ENCODE measurements around the gene ZNF740.
A peak's percentile ranks its signal among the peaks of the same experiment; 100 is the strongest.
"Not testable (repeated sequence)": the region's sequence is repeated elsewhere in the genome, so short reads cannot be mapped to it uniquely, and the experiment has no call there.

The ZNF740 gene

GRCh38 chr12:53195516-53196420, 15.2 kb downstream of the ZNF740 start:
- no peak for DNase-seq

- DNase-seq = no peak
Observed at GRCh38 chr12:53196486-53196885, 16.0 kb downstream of the ZNF740 start.

GRCh38 chr12:53197011-53197640, 16.6 kb downstream of the ZNF740 start:
- DNase-seq = no peak

- no peak for DNase-seq
Observed at GRCh38 chr12:53198486-53199110, 18.1 kb downstream of the ZNF740 start.

- DNase-seq = no peak
Observed at GRCh38 chr12:53199700-53200099, 19.2 kb downstream of the ZNF740 start.

- DNase-seq = no peak
Observed at GRCh38 chr12:53200107-53200457, 19.6 kb downstream of the ZNF740 start.

- DNase-seq = peak; percentile 43 to 58 (median 49)
Observed at GRCh38 chr12:53200458-53201176, 20.1 kb downstream of the ZNF740 start.

GRCh38 chr12:53201177-53201541, 20.6 kb downstream of the ZNF740 start:
- no peak for DNase-seq

- no peak for DNase-seq
Observed at GRCh38 chr12:53201639-53202038, 21.1 kb downstream of the ZNF740 start.

GRCh38 chr12:53202316-53202715, 21.8 kb downstream of the ZNF740 start:
- DNase-seq = not testable (repeated sequence)

- peak; percentile 46 to 71 (median 64) for DNase-seq
Observed at GRCh38 chr12:53204351-53204750, 23.8 kb downstream of the ZNF740 start.

- DNase-seq = peak; percentile 78 to 84 (median 82)
Observed at GRCh38 chr12:53205747-53206419, 25.4 kb downstream of the ZNF740 start.

GRCh38 chr12:53207042-53207441, 26.5 kb downstream of the ZNF740 start, which contains the start of gene ITGB7:
ITGB7 (minus strand) TSS chr12:53207251; CDS start chr12:53200443, 6,808 bp downstream.
- peak; percentile 41 to 54 (median 48) for DNase-seq

GRCh38 chr12:53208435-53208834, 27.9 kb downstream of the ZNF740 start:
- no peak for DNase-seq

GRCh38 chr12:53208877-53209463, 28.4 kb downstream of the ZNF740 start:
- peak; percentile 59 to 69 (median 65) for DNase-seq

- DNase-seq = no peak
Observed at GRCh38 chr12:53210843-53211242, 30.3 kb downstream of the ZNF740 start.

- DNase-seq = peak in 1 of 3 donors; percentile 50
Observed at GRCh38 chr12:53211476-53212381, 31.2 kb downstream of the ZNF740 start.

- DNase-seq = peak in 1 of 3 donors; percentile 21
Observed at GRCh38 chr12:53212931-53213330, 32.4 kb downstream of the ZNF740 start.

GRCh38 chr12:53213348-53213747, 32.8 kb downstream of the ZNF740 start:
- DNase-seq = peak; percentile 83 to 93 (median 87)

GRCh38 chr12:53214221-53214620, 33.7 kb downstream of the ZNF740 start:
- DNase-seq = no peak
